22Rv1 (cell line): ENCODE data around the gene UPK2.
A peak's percentile ranks its signal among the peaks of the same experiment; 100 is the strongest.

Experiments
- H3K27ac ChIP-seq: fragments of 450-650 bp; 2 replicates; pipeline ENCODE4 v1.5.1; 2017
- ZFX ChIP-seq: fragments of 450-650 bp; IDR thresholded peaks from 2 replicates; pipeline ENCODE4 v1.6.1; 2017; ENCODE audit warnings: antibody characterized with exemption, borderline replicate concordance
- TF ChIP-seq, protein P1 (sequence below): fragments of 450-650 bp; IDR thresholded peaks from 2 replicates; pipeline ENCODE4 v1.5.1; 2017; ENCODE audit warnings: mild to moderate bottlenecking

UPK2 gene

DNA sequence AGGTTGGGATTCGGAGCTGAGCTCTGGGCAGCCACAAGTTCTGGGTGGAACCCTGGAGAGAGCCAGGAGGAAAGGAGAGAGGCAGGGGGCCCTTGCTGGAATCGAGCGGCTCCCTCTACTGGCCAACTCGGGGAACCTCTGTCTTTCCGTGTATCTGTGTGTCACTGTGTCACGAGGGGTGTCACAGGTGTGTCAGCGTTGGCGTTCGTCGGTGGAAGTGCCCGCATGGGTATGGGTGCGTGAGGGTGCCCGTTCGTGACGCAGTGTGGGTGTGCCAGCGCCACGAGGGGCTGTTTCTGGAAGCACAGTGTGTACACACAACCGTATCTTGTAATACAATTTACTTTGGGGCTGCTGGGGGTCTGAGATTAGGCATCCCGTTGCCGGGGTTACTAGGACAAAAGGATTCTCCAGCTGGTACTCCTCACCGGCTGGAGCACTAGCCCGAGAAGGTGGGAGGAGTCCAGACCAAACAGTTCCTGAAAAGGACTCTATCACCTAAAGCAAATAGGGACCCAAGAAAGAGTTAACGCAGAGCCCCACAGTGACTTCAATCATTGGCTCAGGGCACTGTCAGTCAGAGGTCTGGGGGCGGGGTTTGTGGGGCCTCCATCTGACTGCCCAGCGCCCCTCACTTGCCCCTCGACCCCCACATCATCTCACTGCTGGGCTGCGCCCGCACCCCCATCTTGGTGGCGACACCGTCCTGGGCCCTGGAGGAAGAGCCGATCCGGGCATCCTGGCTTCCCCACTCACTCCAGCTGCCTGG is 27.8 kb upstream of the UPK2 start:
- peak overlapping the region; percentile 98 for H3K27ac ChIP-seq

DNA sequence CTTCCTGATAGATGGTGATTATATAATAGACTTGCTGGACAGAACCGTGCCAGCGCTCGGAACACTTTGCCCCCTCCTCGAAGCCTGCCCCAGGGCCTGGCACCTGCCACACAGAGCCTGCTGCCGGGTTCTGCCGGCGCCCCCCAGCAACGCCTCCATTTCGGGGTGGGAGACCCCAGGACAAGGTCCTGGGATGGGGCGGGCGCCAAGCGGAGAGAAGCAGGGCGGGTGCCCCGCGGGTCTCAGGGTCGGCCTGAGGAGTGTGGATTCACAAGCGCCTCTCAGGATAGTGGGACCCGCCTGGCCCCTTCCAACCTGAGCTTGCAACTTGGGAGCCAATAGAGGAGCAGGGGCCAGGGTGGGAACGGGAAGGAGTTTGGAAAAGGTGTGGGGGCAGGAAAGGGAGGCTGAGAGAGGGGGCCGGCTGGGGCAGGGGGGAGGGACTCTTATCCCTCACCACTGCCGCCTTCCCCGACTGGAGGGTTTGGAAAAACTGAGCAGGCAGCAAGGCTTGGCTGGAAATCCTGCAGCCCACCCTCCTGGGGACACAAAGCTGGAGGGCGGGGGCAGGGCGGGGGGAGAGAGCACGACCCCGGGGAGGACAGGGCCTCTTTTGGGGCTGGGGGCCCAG is 27.1 kb upstream of the UPK2 start:
- TF ChIP-seq, protein P1, sequence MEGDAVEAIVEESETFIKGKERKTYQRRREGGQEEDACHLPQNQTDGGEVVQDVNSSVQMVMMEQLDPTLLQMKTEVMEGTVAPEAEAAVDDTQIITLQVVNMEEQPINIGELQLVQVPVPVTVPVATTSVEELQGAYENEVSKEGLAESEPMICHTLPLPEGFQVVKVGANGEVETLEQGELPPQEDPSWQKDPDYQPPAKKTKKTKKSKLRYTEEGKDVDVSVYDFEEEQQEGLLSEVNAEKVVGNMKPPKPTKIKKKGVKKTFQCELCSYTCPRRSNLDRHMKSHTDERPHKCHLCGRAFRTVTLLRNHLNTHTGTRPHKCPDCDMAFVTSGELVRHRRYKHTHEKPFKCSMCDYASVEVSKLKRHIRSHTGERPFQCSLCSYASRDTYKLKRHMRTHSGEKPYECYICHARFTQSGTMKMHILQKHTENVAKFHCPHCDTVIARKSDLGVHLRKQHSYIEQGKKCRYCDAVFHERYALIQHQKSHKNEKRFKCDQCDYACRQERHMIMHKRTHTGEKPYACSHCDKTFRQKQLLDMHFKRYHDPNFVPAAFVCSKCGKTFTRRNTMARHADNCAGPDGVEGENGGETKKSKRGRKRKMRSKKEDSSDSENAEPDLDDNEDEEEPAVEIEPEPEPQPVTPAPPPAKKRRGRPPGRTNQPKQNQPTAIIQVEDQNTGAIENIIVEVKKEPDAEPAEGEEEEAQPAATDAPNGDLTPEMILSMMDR = no peak
- TF ChIP-seq ZFX = no peak
- H3K27ac ChIP-seq = peak overlapping the region; percentile 98

More for the DNA sequence above, 27.8 kb upstream of the UPK2 start:
- TF ChIP-seq, protein P1 = peak; percentile 95
- TF ChIP-seq ZFX = no peak

DNA sequence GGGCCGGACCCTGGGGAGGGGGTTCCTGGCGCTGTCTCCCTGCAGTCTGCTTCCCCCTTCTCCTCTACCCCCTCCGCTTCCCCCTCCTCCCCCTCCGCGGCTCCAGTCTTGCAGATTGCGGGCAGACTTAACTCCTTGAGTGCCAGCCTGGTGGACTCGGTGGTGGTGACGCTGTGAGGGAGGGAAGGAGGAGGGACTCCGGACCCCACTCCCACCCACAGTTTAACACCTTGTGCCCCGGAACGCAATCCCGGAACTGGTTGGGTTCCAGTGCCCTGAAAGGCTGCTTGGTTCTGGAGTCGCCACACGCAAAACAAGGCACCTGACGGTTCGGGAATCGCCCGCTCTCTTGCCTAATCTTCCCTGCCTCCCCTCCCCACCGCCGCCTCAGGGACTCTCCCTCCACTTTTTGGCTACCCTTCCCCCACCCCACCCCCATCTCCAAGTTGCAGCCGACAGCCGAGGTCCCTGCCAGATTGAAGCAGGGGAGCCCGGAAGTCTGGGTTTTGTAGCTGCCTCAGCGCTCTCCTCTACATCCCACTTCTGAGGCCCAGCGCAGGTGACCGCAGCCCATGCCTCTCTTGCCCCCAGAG is 26.5 kb upstream of the UPK2 start:
- no peak for TF ChIP-seq ZFX
- TF ChIP-seq, protein P1 = no peak
- peak overlapping the region; percentile 98 for H3K27ac ChIP-seq

DNA sequence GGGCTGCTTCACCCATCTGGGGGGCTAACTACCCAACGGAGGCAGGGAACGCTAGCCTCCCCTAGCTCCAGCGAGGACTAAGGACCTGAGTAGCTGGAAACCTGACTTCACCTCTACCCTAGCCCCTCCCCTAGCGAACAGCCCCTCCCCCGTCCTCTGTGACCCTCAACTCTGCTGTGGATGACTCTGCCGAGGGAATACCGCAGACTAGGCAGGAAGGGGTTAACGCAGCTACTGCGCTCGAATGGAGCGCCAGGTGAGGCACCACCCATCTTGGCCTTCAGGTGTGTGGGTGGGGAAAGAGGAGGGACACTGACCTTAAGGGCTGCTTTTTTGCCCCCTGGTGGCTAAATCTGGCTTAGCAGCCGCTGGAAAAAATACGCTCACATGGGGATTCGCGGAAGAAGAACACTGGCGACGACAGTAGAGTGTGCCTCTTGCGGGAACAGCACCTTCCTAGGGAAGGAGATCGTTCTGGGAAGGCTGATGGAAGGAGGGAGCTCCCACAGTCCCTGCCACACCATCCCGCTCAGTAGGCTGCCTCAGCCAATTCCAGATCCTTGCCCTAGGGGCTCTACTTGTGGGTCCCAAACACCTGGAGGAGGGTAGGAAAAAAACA is 25.9 kb upstream of the UPK2 start:
- peak overlapping the region; percentile 98 for H3K27ac ChIP-seq

DNA sequence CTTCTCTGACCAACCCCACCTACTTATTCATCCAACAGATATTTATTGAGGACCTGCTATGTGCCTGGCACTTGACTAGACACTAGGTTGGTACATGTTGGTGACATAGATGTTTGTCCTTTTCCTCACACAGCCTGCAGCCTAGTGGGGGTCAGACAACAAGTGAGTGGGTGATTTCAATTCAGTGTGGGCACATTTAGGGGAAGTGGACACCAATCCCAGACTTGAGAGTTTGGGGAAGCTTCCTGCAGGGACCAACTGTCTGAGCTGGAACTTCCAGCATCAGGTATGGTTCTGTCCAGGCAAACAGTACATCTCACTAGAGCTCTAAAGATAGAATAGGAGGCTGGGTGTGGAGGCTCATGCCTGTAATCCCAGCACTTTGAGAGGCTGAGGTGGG is 24.5 kb upstream of the UPK2 start:
- no peak overlapping the region for H3K27ac ChIP-seq
- TF ChIP-seq, protein P1 = no peak
- no peak for TF ChIP-seq ZFX

More for the DNA sequence above, 25.9 kb upstream of the UPK2 start:
- TF ChIP-seq, protein P1 = peak; percentile 90
- TF ChIP-seq ZFX = no peak

DNA sequence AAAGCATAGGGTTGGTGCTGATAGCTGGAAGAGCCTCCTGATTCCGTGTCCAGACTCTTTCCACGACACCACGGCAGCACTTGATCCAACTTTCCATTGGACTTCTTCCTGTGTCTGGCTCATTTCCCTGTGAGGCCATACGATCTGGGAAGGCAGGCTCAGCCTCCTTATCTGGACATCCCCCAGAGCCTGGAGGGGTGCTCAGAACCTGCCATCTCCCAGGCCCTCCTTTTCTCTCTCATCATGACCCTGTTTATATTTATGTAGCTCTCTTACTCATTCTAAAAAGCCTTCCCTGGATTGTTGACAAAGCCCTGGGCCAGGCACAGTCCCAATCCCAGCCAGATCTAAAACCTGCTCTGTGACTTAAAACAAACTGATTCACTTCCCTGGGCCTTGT is 22.6 kb upstream of the UPK2 start:
- peak overlapping the region; percentile 26 for H3K27ac ChIP-seq
- TF ChIP-seq, protein P1 = no peak
- TF ChIP-seq ZFX = no peak
